ENCODE data around the gene WDR26.
"Not testable (repeated sequence)": the region's sequence is repeated elsewhere in the genome, so short reads cannot be mapped to it uniquely, and the experiment has no call there.

- TF ChIP-seq CTCF, EZH2 (IDR thresholded peaks at IDR 0.05): not testable (repeated sequence)
Observed at GRCh38 chr1:224340453-224341384, 93.9 kb downstream of the WDR26 start.

Data from neural progenitor cell (in vitro differentiated cells).